PC-9 (cell line): ENCODE measurements around the gene CCDC28B. TPM values are rescaled to one million over a fixed set of nuclear protein-coding genes. Genes with fewer than 3 reads are reported as not detected.

Experiments
- BruUV-seq: library from RNA; stranded (reverse); fragments of 400-500 nt; replicated peaks from 2 replicates; lab custom pipeline; 2021; lab: Mats Ljungman, UMichigan
- CTCF ChIA-PET: fragments of 300-600 bp; sonication (Branson Sonifier 250); formaldehyde crosslinking; loops from one replicate; lab custom pipeline; 2022; ENCODE audit warnings: antibody characterized with exemption; lab: Charles Lee
- POLR2A ChIA-PET: fragments of 300-600 bp; sonication (Branson Sonifier 250); formaldehyde crosslinking; loops from one replicate; lab custom pipeline; 2022; ENCODE audit warnings: antibody characterized with exemption; ENCODE audit not compliant: unreplicated experiment; lab: Charles Lee
- DNase-seq, 2 experiments: peaks; one replicate each; pipeline versions ENCODE4 v3.0.0 to v3.0.0-alpha.2; 2015 to 2022; ENCODE audit warnings: mixed read lengths in 1 of 2
- H2AFZ ChIP-seq: fragments of 200-600 bp; sonication (generic); 2 replicates; pipeline ENCODE4 v1.8.1; 2017; ENCODE audit warnings: antibody characterized with exemption
- H3F3A ChIP-seq: fragments of 200-600 bp; sonication (generic); 2 replicates; pipeline ENCODE4 v1.8.1; 2017; ENCODE audit warnings: antibody characterized with exemption, mild to moderate bottlenecking, low read depth; ENCODE audit not compliant: insufficient read depth
- H3K27ac ChIP-seq: fragments of 200-600 bp; sonication (generic); 2 replicates; pipeline ENCODE4 v1.6.1; 2016; ENCODE audit warnings: mixed run types
- H3K27me3 ChIP-seq: fragments of 200-600 bp; sonication (generic); 2 replicates; pipeline ENCODE4 v1.6.1; 2016; ENCODE audit warnings: low read depth, mixed run types; ENCODE audit not compliant: insufficient read depth
- H3K36me3 ChIP-seq: fragments of 200-600 bp; sonication (generic); 2 replicates; pipeline ENCODE4 v1.6.1; 2016; ENCODE audit warnings: low read depth, mixed run types
- H3K4me1 ChIP-seq: fragments of 200-600 bp; sonication (generic); replicated peaks from 2 replicates; pipeline ENCODE4 v1.6.1; 2016; ENCODE audit warnings: mixed run types; ENCODE audit not compliant: insufficient read depth
- H3K4me2 ChIP-seq: fragments of 200-600 bp; sonication (generic); 2 replicates; pipeline ENCODE4 v1.6.1; 2017; ENCODE audit warnings: mixed run types
- H3K4me3 ChIP-seq: fragments of 200-600 bp; sonication (generic); 2 replicates; pipeline ENCODE4 v1.6.1; 2016; ENCODE audit warnings: mixed run types
- H3K79me2 ChIP-seq: fragments of 200-600 bp; sonication (generic); 2 replicates; pipeline ENCODE4 v1.6.1; 2017; ENCODE audit warnings: low read depth, mixed run types
- H3K9me2 ChIP-seq: fragments of 200-600 bp; sonication (generic); 2 replicates; pipeline ENCODE4 v1.8.1; 2017; ENCODE audit warnings: mild to moderate bottlenecking; ENCODE audit not compliant: insufficient read depth
- H3K9me3 ChIP-seq: fragments of 200-600 bp; sonication (generic); 2 replicates; pipeline ENCODE4 v1.8.1; 2016; ENCODE audit warnings: low read depth; ENCODE audit not compliant: insufficient read depth
- H4K20me1 ChIP-seq: fragments of 200-600 bp; sonication (generic); 2 replicates; pipeline ENCODE4 v1.8.1; 2017; ENCODE audit not compliant: insufficient read depth
- CTCF ChIP-seq: fragments of 200-600 bp; sonication (generic); conservative IDR thresholded peaks from 2 replicates; pipeline ENCODE4 v1.6.1; 2017; ENCODE audit warnings: mixed run types, antibody characterized with exemption, mild to moderate bottlenecking, moderate library complexity
- EZH2 ChIP-seq: fragments of 200-600 bp; sonication (generic); IDR thresholded peaks from 2 replicates; pipeline ENCODE4 v1.8.0; 2017; ENCODE audit warnings: antibody characterized with exemption, low read depth
- intact Hi-C: fragments of 100-400 bp; cut with micrococcal nuclease; formaldehyde crosslinking; loops from one replicate; pipeline ENCODE4 v1.10.0; 2022; ENCODE audit not compliant: unreplicated experiment
- total RNA-seq: library from RNA; stranded (reverse); gene quantifications from 2 replicates; pipeline ENCODE4 v1.2.3, GENCODE V29; 2021

CCDC28B gene
- total RNA-seq, 1 experiment from 2014 or later, result 4.4 TPM

DNA sequence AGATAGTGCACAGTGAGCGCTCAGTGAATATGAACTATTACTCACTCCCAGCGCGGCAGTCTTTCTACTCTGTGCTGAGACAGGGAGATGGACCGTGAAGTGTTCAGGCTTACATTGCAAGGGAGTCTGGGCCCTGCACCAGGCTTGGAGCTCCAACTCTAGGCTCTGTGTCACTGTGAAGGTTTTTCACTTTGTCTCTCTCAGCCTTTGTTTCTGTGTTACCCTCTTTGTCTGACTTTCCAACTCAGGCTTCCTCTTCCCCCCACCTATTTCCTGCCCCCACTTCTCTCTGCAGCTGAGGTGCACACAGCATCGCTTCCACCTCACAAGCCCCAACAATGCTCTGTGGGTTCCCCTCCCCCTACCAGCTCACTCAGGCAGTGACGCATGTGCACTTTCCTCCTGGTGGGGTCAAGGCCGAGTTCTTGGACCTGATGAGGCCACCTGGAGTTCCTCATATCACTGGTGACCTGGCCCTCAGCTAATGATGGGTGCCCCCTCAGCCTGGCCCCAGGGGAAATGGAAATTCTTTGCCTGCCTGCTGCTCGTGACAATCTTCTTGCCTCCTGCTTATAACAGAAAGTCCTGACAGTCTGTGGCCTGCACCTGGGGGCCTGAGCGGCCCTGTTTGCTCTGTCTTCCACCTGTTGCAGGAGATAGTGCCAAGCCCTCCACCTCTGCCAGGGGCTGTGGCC lies 49.6 kb downstream of the CCDC28B start:
- intact Hi-C loops, result no loop called here
- Histone ChIP-seq H3K9me2 (no peaks in the 10 kb centered on the region), H3K79me2 (no peaks in the 10 kb centered on the region), H2AFZ (no peak overlapping the region), H3K9me3 (no peaks in the 10 kb centered on the region), H3F3A (no peaks in the 10 kb centered on the region), H3K4me1 (no peaks in the 10 kb centered on the region), H3K36me3 (no peaks in the 10 kb centered on the region), H3K27ac (no peak overlapping the region), H3K27me3 (no peaks in the 10 kb centered on the region), H3K4me2 (no peak overlapping the region), H3K4me3 (no peak overlapping the region), H4K20me1 (no peaks in the 10 kb centered on the region)
- ChIA-PET CTCF (interaction anchor here (0.5 kb wide), 1 partner anchor 9 kb away, joined by 9 read pairs; no protein-coding TSS in a partner anchor), POLR2A (interaction anchor here (0.5 kb wide), 1 partner anchor 512 kb away, joined by 3 read pairs; no protein-coding TSS in a partner anchor)
- no TSS peak for BruUV-seq
- TF ChIP-seq CTCF (no peak), EZH2 (no peak)
- no peak for DNase-seq

GRCh38 chr1:32250893-32251716 lies 50.7 kb downstream of the CCDC28B start, which contains the start of gene LCK:
TSS of gene LCK (plus strand) at chr1:32251265. CDS start at chr1:32274330, 23,065 bp downstream.
- no peaks in the 10 kb centered on the region for H3K4me1 ChIP-seq
- H3K27ac ChIP-seq, result no peak within 1 kb of the TSS
- no peaks in the 10 kb centered on the region for H3K79me2 ChIP-seq
- H3F3A ChIP-seq, result no peaks in the 10 kb centered on the region
- no peak for DNase-seq
- H3K9me2 ChIP-seq, result no peaks in the 10 kb centered on the region
- H3K4me3 ChIP-seq, result no peak within 1 kb of the TSS
- intact Hi-C loops, result no loop called here
- ChIA-PET CTCF (no interaction called here), POLR2A (no interaction called here)
- no peaks in the 10 kb centered on the region for H3K27me3 ChIP-seq
- H2AFZ ChIP-seq, result no peak within 1 kb of the TSS
- no peaks in the 10 kb centered on the region for H4K20me1 ChIP-seq
- no peaks in the 10 kb centered on the region for H3K9me3 ChIP-seq
- no TSS peak for BruUV-seq
- H3K4me2 ChIP-seq, result no peak within 1 kb of the TSS
- no peak for TF ChIP-seq CTCF
- H3K36me3 ChIP-seq, result no peaks in the 10 kb centered on the region

Other genes with a start within 250 kb of the CCDC28B start
- 161 and 172 TPM in 2 replicates for gene KHDRBS1, start 186.7 kb upstream of the CCDC28B start, total RNA-seq
- gene TMEM39B, start 127.7 kb upstream of the CCDC28B start, total RNA-seq, result 26.0 and 27.2 TPM in 2 replicates
- gene KPNA6, start 92.5 kb upstream of the CCDC28B start, total RNA-seq, result 76.0 and 89.9 TPM in 2 replicates
- 32.0 and 45.8 TPM in 2 replicates for gene TXLNA, start 20.9 kb upstream of the CCDC28B start, total RNA-seq
- gene IQCC, start 5.1 kb downstream of the CCDC28B start, total RNA-seq, result 4.9 and 5.0 TPM in 2 replicates
- not detected in 2 replicates for gene DCDC2B, start 8.5 kb downstream of the CCDC28B start, total RNA-seq
- 14.1 and 18.1 TPM in 2 replicates for gene TMEM234, start 21.8 kb downstream of the CCDC28B start, total RNA-seq
- 199 and 229 TPM in 2 replicates for gene EIF3I, start 21.8 kb downstream of the CCDC28B start, total RNA-seq
- gene FAM167B, start 46.6 kb downstream of the CCDC28B start, total RNA-seq, result 1.6 and 2.2 TPM in 2 replicates
- gene LCK, start 50.7 kb downstream of the CCDC28B start, total RNA-seq, result 2.0 and 2.6 TPM in 2 replicates
- gene HDAC1, start 91.5 kb downstream of the CCDC28B start, total RNA-seq, result 131 and 171 TPM in 2 replicates
- 91.5 and 117 TPM in 2 replicates for gene MARCKSL1, start 135.6 kb downstream of the CCDC28B start, total RNA-seq
- 11.7 and 13.1 TPM in 2 replicates for gene FAM229A, start 161.9 kb downstream of the CCDC28B start, total RNA-seq
- gene TSSK3, start 161.9 kb downstream of the CCDC28B start, total RNA-seq, result 3.8 and 3.9 TPM in 2 replicates
- gene BSDC1, start 193.8 kb downstream of the CCDC28B start, total RNA-seq, result 74.0 and 76.2 TPM in 2 replicates